Measurements from ENCODE around the gene PHKA2. TPM values are rescaled to one million over a fixed set of nuclear protein-coding genes. Genes with fewer than 3 reads are reported as not detected.

The PHKA2 gene
- total RNA-seq, 6 donors from 2014 or later: 19.2 to 74.4 (median 25.9) TPM

GRCh38 chrX:18970465-18970864, 13.4 kb downstream of the PHKA2 start:
- Histone ChIP-seq H3K9me3 (no peaks in the 10 kb centered on the region), H3K4me3 (no peak overlapping the region), H3K36me3 (no peaks in the 10 kb centered on the region), H3K27ac (no peak overlapping the region), H3K4me1 (no peaks in the 10 kb centered on the region), H3K27me3 (no peaks in the 10 kb centered on the region)
- TF ChIP-seq CTCF (IDR thresholded peaks at IDR 0.05): no peak
- no peak for TF ChIP-seq POLR2AphosphoS5 (IDR thresholded peaks at IDR 0.05)
- TF ChIP-seq EP300 (IDR thresholded peaks at IDR 0.05): no peak
- TF ChIP-seq POLR2A (IDR thresholded peaks at IDR 0.05): no peak
- DNase-seq (no peak), ATAC-seq (ENCODE audit: low FRiP score in 2 of 2) (no peak)

DNA sequence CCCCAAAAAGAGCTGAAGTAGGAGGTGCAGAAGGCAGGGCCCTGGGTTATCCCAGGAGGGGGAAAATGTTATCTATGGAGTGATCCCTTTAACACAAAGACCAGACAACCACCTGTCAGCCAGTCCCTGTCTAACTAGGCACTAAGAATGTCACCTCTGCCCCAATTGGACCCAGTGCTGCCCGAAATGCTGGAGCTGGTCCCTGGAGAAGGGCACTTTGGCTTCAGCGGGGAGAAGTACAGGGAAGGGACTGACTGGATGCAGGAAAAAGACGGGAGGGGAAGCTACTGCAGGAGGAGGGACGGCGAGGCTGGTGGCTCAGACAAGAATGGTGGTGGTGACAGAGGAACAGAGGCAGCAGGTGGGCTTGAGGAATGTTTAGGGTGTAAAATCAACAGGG, 17.3 kb downstream of the PHKA2 start:
- Histone ChIP-seq H3K36me3 (no peaks in the 10 kb centered on the region), H3K27ac (no peak overlapping the region), H3K4me3 (no peak overlapping the region), H3K9me3 (no peaks in the 10 kb centered on the region), H3K27me3 (no peaks in the 10 kb centered on the region), H3K4me1 (no peaks in the 10 kb centered on the region)
- TF ChIP-seq EP300 (IDR thresholded peaks at IDR 0.05) (no peak), POLR2A (IDR thresholded peaks at IDR 0.05) (no peak), POLR2AphosphoS5 (IDR thresholded peaks at IDR 0.05) (no peak), CTCF (IDR thresholded peaks at IDR 0.05) (no peak)
- DNase-seq (no peak), ATAC-seq (ENCODE audit: low FRiP score in 2 of 2) (no peak)
- 83 to 86% methylated on average over 5 of the region's 5 CpGs for WGBS, 2 donors

GRCh38 chrX:18964901-18965300, 19.0 kb downstream of the PHKA2 start:
- H3K27ac ChIP-seq: no peak overlapping the region
- H3K36me3 ChIP-seq: no peaks in the 10 kb centered on the region
- no peaks in the 10 kb centered on the region for H3K4me1 ChIP-seq
- no peaks in the 10 kb centered on the region for H3K9me3 ChIP-seq
- H3K27me3 ChIP-seq: no peaks in the 10 kb centered on the region
- 61 to 73% methylated on average over 9 of the region's 9 CpGs for WGBS, 2 donors
- no peak overlapping the region for H3K4me3 ChIP-seq
- no peak for TF ChIP-seq POLR2A (IDR thresholded peaks at IDR 0.05)
- no peak for TF ChIP-seq CTCF (IDR thresholded peaks at IDR 0.05)
- no peak for TF ChIP-seq EP300 (IDR thresholded peaks at IDR 0.05)
- TF ChIP-seq POLR2AphosphoS5 (IDR thresholded peaks at IDR 0.05): no peak
- ATAC-seq (ENCODE audit: low FRiP score in 2 of 2) (no peak), DNase-seq (no peak)

GRCh38 chrX:18964026-18964425, 19.9 kb downstream of the PHKA2 start:
- TF ChIP-seq EP300 (IDR thresholded peaks at IDR 0.05) (no peak), CTCF (IDR thresholded peaks at IDR 0.05) (no peak), POLR2A (IDR thresholded peaks at IDR 0.05) (no peak), POLR2AphosphoS5 (IDR thresholded peaks at IDR 0.05) (no peak)
- WGBS, 2 donors: 76 to 95% methylated on average over 4 of the region's 4 CpGs
- no peak overlapping the region for H3K27ac ChIP-seq
- H3K9me3 ChIP-seq: no peaks in the 10 kb centered on the region
- H3K4me3 ChIP-seq: no peak overlapping the region
- no peaks in the 10 kb centered on the region for H3K4me1 ChIP-seq
- ATAC-seq (ENCODE audit: low FRiP score in 2 of 2) (no peak), DNase-seq (no peak)
- no peaks in the 10 kb centered on the region for H3K36me3 ChIP-seq
- no peaks in the 10 kb centered on the region for H3K27me3 ChIP-seq

DNA sequence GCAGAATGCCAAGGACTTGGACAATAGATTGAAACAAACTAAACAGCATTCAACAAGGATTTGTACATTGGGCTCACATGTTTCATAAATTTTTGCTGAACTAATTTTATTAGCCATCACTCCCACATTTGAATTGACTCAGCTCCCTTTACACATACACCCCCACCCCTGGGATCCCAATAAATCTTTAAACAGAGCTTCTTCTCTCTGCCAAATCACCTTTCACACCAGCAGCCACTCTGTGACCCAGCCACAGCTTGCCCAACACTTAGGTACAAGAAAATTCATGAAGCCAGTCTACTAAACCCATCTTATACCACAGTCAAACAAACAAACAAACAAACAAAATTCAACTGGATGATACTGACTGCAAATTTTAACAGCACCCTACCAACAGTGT, 21.6 kb downstream of the PHKA2 start:
- H3K4me1 ChIP-seq: no peaks in the 10 kb centered on the region
- no peaks in the 10 kb centered on the region for H3K36me3 ChIP-seq
- H3K9me3 ChIP-seq: no peaks in the 10 kb centered on the region
- no peak overlapping the region for H3K4me3 ChIP-seq
- DNase-seq (no peak), ATAC-seq (ENCODE audit: low FRiP score in 2 of 2) (no peak)
- H3K27me3 ChIP-seq: no peaks in the 10 kb centered on the region
- TF ChIP-seq POLR2A (IDR thresholded peaks at IDR 0.05): no peak
- TF ChIP-seq POLR2AphosphoS5 (IDR thresholded peaks at IDR 0.05): no peak
- no peak for TF ChIP-seq EP300 (IDR thresholded peaks at IDR 0.05)
- TF ChIP-seq CTCF (IDR thresholded peaks at IDR 0.05): no peak
- H3K27ac ChIP-seq: no peak overlapping the region
